ENCODE data around the gene OOSP4A. TPM values are rescaled to one million over a fixed set of nuclear protein-coding genes. Genes with fewer than 3 reads are reported as not detected.

Gene OOSP4A
- total RNA-seq, 1 experiment from 2014 or later: not detected

DNA sequence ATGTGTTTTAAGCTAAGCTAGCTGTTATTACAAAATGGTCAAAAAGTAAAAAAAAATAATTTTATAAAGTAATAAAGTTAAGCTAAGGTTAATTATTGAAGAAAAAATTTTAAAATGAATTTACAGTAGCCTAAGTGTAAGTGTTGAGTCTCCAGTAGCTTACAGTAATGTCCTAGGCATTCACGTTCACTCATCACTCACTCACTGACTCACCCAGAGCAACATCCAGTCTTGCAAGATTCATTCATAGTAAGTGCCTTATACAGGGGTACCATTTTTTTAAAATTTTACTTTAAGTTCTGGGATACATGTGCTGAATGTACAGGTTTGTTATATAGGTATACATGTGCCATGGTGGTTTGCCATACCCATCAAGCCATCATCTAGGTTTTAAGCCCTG lies 41.5 kb downstream of the OOSP4A start:
- peaks cover 9% of the 10 kb centered on the region for H3K4me1 ChIP-seq (ENCODE audit: insufficient read depth, low read length)
- H3K27me3 ChIP-seq (ENCODE audit: low read length): no peaks in the 10 kb centered on the region
- TF ChIP-seq EZH2 (IDR thresholded peaks at IDR 0.05; ENCODE audit: low read length, unreplicated experiment) (no peak), EZH2phosphoT487 (IDR thresholded peaks at IDR 0.05; ENCODE audit: borderline replicate concordance, low read length) (no peak)
- TF ChIP-seq, protein P1, sequence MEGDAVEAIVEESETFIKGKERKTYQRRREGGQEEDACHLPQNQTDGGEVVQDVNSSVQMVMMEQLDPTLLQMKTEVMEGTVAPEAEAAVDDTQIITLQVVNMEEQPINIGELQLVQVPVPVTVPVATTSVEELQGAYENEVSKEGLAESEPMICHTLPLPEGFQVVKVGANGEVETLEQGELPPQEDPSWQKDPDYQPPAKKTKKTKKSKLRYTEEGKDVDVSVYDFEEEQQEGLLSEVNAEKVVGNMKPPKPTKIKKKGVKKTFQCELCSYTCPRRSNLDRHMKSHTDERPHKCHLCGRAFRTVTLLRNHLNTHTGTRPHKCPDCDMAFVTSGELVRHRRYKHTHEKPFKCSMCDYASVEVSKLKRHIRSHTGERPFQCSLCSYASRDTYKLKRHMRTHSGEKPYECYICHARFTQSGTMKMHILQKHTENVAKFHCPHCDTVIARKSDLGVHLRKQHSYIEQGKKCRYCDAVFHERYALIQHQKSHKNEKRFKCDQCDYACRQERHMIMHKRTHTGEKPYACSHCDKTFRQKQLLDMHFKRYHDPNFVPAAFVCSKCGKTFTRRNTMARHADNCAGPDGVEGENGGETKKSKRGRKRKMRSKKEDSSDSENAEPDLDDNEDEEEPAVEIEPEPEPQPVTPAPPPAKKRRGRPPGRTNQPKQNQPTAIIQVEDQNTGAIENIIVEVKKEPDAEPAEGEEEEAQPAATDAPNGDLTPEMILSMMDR (conservative IDR thresholded peaks at IDR 0.05; ENCODE audit: low read depth, low read length): no peak
- no peaks in the 10 kb centered on the region for H3K9me3 ChIP-seq (ENCODE audit: low read length)
- POLR2A ChIA-PET (ENCODE audit: unreplicated experiment): no interaction called here
- no peak overlapping the region for H3K4me3 ChIP-seq (ENCODE audit: low read length)
- no peaks in the 10 kb centered on the region for H4K20me1 ChIP-seq (ENCODE audit: low read length)
- no peaks in the 10 kb centered on the region for H3K79me2 ChIP-seq (ENCODE audit: low read length)
- H3K36me3 ChIP-seq (ENCODE audit: low read depth, low read length): no peaks in the 10 kb centered on the region
- no peak overlapping the region for H3K4me2 ChIP-seq (ENCODE audit: low read length)
- no peak overlapping the region for H3K27ac ChIP-seq (ENCODE audit: low read length)
- ATAC-seq (no peak), DNase-seq (peak; percentile 75)
- intact Hi-C loops (cut with micrococcal nuclease): no loop called here
- BruUV-seq (replicated peaks): no TSS peak
- no peak overlapping the region for H2AFZ ChIP-seq (ENCODE audit: low read length)
- H3F3A ChIP-seq (ENCODE audit: low read length, unreplicated experiment): no peaks in the 10 kb centered on the region
- H3K9ac ChIP-seq (ENCODE audit: low read length): no peak overlapping the region
- CTCF ChIA-PET: no interaction called here
- H3K9me2 ChIP-seq (replicated peaks; ENCODE audit: low read length): no peaks in the 10 kb centered on the region

DNA sequence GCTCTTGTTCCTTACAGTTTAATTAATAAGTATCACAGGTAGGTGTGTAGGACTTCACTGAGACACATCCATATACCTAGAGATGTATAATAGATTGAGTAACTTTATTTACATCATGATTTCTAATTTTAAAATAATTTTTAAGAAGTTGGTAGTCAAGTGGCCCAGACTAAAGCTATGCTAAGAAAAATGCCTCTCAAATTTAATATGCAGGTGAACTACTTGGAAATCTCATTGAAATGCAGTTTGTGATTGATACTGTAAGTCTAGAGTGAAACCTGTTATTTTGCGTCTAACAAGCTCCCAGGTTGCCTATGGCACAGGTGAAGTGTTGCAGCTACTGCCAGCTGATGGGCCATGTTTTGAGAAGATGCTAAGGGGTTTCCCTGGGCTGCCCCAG lies 53.0 kb downstream of the OOSP4A start, which contains the start of gene OOSP4B:
Gene OOSP4B (plus strand): TSS at position 301 of the 400 bp plus-strand sequence.
- no TSS peak for BruUV-seq (replicated peaks)
- H2AFZ ChIP-seq (ENCODE audit: low read length): no peak within 1 kb of the TSS
- CTCF ChIA-PET: no interaction called here

DNA sequence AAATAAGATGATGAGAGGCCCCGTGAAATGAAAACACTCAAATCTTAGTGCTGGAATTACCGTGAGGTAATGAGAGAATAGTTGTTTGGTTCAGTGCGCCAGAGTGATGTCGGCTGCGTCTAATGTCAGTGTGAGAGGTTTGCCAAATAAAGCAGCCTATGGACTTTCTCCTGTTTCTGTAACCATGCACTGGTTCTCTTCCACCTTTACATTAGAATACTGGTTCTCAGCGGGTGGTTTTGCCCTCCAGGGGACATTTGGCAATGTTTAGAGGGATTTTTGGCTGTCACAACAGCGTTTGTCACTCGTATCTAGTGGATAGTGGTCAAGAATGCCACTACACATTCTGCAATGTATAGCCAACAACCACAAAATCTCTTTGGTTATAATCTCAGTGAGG lies 54.2 kb downstream of the OOSP4A start:
- no peaks in the 10 kb centered on the region for H3K79me2 ChIP-seq (ENCODE audit: low read length)
- H3K27ac ChIP-seq (ENCODE audit: low read length): no peak overlapping the region
- H3K9ac ChIP-seq (ENCODE audit: low read length): no peak overlapping the region
- H3K9me2 ChIP-seq (replicated peaks; ENCODE audit: low read length): no peaks in the 10 kb centered on the region
- H3K9me3 ChIP-seq (ENCODE audit: low read length): no peaks in the 10 kb centered on the region
- no peaks in the 10 kb centered on the region for H3K27me3 ChIP-seq (ENCODE audit: low read length)
- no peak overlapping the region for H3K4me3 ChIP-seq (ENCODE audit: low read length)
- no peaks in the 10 kb centered on the region for H3K4me1 ChIP-seq (ENCODE audit: insufficient read depth, low read length)
- intact Hi-C loops (cut with micrococcal nuclease): no loop called here
- ATAC-seq (no peak), DNase-seq (no peak)
- POLR2A ChIA-PET (ENCODE audit: unreplicated experiment): no interaction called here
- TF ChIP-seq, protein P1 (conservative IDR thresholded peaks at IDR 0.05; ENCODE audit: low read depth, low read length): no peak
- TF ChIP-seq EZH2phosphoT487 (IDR thresholded peaks at IDR 0.05; ENCODE audit: borderline replicate concordance, low read length): no peak
- no peak for TF ChIP-seq EZH2 (IDR thresholded peaks at IDR 0.05; ENCODE audit: low read length, unreplicated experiment)
- BruUV-seq (replicated peaks): no TSS peak
- no peaks in the 10 kb centered on the region for H4K20me1 ChIP-seq (ENCODE audit: low read length)
- no peaks in the 10 kb centered on the region for H3F3A ChIP-seq (ENCODE audit: low read length, unreplicated experiment)
- CTCF ChIA-PET: no interaction called here
- no peak overlapping the region for H3K4me2 ChIP-seq (ENCODE audit: low read length)
- no peak overlapping the region for H2AFZ ChIP-seq (ENCODE audit: low read length)
- no peaks in the 10 kb centered on the region for H3K36me3 ChIP-seq (ENCODE audit: low read depth, low read length)

More for the DNA sequence above, 53.0 kb downstream of the OOSP4A start, which contains the start of gene OOSP4B:
- ATAC-seq (no peak), DNase-seq (no peak)
- Histone ChIP-seq H3K36me3 (ENCODE audit: low read depth, low read length) (no peaks in the 10 kb centered on the region), H3K9me2 (replicated peaks; ENCODE audit: low read length) (no peaks in the 10 kb centered on the region), H3K79me2 (ENCODE audit: low read length) (no peaks in the 10 kb centered on the region), H3K9ac (ENCODE audit: low read length) (no peak within 1 kb of the TSS), H3K27ac (ENCODE audit: low read length) (no peak within 1 kb of the TSS), H3K9me3 (ENCODE audit: low read length) (no peaks in the 10 kb centered on the region), H3F3A (ENCODE audit: low read length, unreplicated experiment) (no peaks in the 10 kb centered on the region), H3K4me1 (ENCODE audit: insufficient read depth, low read length) (no peaks in the 10 kb centered on the region), H3K4me3 (ENCODE audit: low read length) (no peak within 1 kb of the TSS), H3K4me2 (ENCODE audit: low read length) (no peak within 1 kb of the TSS), H3K27me3 (ENCODE audit: low read length) (no peaks in the 10 kb centered on the region), H4K20me1 (ENCODE audit: low read length) (no peaks in the 10 kb centered on the region)
- intact Hi-C loops (cut with micrococcal nuclease): no loop called here
- TF ChIP-seq EZH2 (IDR thresholded peaks at IDR 0.05; ENCODE audit: low read length, unreplicated experiment): no peak
- TF ChIP-seq EZH2phosphoT487 (IDR thresholded peaks at IDR 0.05; ENCODE audit: borderline replicate concordance, low read length): no peak
- TF ChIP-seq, protein P1 (conservative IDR thresholded peaks at IDR 0.05; ENCODE audit: low read depth, low read length): no peak
- POLR2A ChIA-PET (ENCODE audit: unreplicated experiment): no interaction called here

Other genes with a start within 250 kb of the OOSP4A start
- gene STX3, start 208.7 kb upstream of the OOSP4A start, total RNA-seq (2014; rRNA removed): 34.3 and 49.8 TPM in 2 replicates
- 111 and 123 TPM in 2 replicates for gene MRPL16, start 153.3 kb upstream of the OOSP4A start, total RNA-seq (2014; rRNA removed)
- gene CBLIF, start 118.5 kb upstream of the OOSP4A start, total RNA-seq (2014; rRNA removed): not detected in 2 replicates
- 7.4 and 14.8 TPM in 2 replicates for gene TCN1, start 97.5 kb upstream of the OOSP4A start, total RNA-seq (2014; rRNA removed)
- not detected in 2 replicates for gene OOSP3, start 85.3 kb upstream of the OOSP4A start, total RNA-seq (2014; rRNA removed)
- gene OOSP1, start 25.6 kb upstream of the OOSP4A start, total RNA-seq (2014; rRNA removed): not detected in 2 replicates
- gene OOSP4B, start 53.1 kb downstream of the OOSP4A start, total RNA-seq (2014; rRNA removed): not detected in 2 replicates
- gene OOSP2, start 76.4 kb downstream of the OOSP4A start, total RNA-seq (2014; rRNA removed): not detected in 2 replicates
- gene MS4A3, start 92.6 kb downstream of the OOSP4A start, total RNA-seq (2014; rRNA removed): not detected in 2 replicates
- gene MS4A2, start 124.6 kb downstream of the OOSP4A start, total RNA-seq (2014; rRNA removed): not detected in 2 replicates
- not detected in 2 replicates for gene MS4A6A, start 219.1 kb downstream of the OOSP4A start, total RNA-seq (2014; rRNA removed)

Measured in PC-3 (cell line).